Measurements from ENCODE around the gene PIH1D1.
A peak's percentile ranks its signal among the peaks of the same experiment; 100 is the strongest.

The PIH1D1 gene

DNA sequence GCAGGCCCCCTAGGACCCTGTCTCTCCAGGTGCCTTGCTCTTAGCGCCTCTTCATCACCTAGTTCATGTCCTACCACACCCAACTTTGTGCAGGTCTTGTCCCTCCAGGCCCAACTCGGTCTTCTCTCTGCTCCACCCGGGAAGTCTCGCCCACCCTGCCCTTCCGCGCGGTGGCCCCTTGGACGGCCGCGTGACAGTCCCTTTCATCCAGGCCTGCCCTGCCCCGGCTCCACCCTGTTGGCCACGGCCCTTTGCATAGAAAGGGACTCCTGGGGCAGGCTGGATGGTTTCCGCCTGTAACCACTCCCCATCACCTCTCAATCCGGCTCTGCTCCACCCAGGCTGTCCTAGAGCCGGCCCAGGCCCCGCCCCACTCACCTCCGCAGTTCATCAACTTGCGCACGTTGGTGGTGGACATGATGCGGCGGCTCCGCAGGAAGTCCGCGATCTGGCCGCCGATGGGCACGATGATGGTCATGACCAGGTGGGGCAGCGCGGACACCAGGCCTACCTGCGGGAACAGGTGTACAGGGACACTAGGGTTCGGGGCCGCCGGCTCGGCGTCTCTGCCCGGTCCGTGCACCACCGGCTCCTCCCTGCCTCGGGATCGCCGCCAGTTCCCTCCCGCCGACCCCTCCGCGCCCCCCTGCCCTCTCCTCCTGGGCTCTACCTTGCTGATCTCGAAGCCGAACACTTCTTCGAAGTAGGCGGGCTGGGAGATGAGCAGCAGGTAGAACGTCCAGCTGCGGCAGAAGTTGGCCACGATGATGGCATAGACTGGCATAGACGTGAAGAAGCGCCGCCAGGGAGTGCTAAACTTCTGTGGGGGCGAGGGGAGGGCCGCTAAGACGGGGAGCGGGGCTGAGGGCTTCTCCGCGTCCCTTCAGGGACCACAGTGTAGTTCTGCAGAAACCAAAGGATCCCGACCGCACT lies 19.2 kb downstream of the PIH1D1 start:
- no peak for DNase-seq

DNA sequence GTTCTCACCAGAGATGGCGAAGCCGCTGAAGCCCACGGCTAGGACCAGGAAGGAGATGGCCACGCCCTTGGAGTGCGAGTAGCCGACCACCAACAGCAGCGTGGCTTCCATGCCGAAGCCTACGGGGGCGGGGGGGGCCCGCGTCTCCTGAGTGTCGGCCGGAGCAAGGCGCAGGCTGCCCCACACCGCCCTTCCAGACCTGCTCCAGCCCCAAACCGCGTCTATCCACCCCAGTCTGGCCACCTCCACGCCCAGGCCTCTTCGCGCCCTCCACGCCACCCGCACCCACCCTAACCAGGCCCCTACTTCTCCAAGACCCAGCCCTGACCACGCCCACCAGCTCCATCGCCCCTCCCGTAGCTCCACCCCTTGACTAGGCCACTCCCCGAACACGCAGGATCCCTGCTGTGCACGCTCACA lies 20.3 kb downstream of the PIH1D1 start:
- DNase-seq: no peak

GRCh38 chr19:49430678-49431329 lies 20.8 kb downstream of the PIH1D1 start:
- no peak for DNase-seq

DNA sequence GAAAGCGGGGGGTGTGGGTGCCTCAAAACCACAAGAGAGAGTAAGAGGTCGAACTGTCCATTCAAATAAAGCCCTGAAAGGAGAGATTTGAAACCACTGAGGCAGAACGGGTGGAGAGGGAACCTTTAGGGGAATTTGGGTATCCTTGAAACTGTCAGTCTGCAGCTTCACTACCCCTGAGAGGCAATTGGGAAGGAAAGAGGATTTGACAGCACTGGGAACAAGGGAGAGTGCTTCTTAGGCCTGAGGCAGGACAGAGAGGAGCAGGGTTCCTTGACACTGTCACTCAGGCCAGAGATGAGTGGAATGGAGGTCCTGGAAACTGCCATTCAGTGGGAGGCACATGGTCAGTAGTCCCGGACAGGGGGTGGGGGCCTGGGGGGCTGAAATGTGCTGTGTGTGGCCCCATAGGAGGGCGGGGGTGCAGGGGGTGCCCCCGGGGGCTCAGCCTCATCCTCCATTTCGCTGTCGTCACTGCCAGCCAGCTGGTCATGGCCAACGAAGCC lies 21.4 kb downstream of the PIH1D1 start:
- DNase-seq: no peak

- no peak for DNase-seq
Observed at GRCh38 chr19:49428547-49429451, 22.8 kb downstream of the PIH1D1 start.

GRCh38 chr19:49427855-49428546 lies 23.6 kb downstream of the PIH1D1 start:
- no peak for DNase-seq

DNA sequence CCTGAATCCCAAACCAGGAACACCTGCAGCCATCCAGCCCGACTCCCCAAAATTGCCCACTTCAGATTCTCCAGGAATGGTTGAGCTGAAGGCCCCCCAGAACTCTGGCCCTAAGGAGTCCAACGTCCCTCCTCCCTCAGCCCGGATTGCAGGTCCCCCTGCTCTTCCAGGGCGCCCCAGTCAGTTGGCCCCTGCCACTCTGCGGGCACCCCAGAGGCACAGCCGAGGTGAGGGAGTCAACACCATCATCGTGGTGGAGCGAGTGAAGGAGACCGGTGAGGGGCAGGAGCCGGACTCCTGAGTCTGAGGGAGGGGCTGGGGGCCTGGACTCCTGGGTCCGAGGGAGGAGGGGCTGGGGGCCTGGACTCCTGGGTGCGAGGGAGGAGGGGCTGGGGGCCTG lies 24.3 kb downstream of the PIH1D1 start:
- no peak for DNase-seq

DNA sequence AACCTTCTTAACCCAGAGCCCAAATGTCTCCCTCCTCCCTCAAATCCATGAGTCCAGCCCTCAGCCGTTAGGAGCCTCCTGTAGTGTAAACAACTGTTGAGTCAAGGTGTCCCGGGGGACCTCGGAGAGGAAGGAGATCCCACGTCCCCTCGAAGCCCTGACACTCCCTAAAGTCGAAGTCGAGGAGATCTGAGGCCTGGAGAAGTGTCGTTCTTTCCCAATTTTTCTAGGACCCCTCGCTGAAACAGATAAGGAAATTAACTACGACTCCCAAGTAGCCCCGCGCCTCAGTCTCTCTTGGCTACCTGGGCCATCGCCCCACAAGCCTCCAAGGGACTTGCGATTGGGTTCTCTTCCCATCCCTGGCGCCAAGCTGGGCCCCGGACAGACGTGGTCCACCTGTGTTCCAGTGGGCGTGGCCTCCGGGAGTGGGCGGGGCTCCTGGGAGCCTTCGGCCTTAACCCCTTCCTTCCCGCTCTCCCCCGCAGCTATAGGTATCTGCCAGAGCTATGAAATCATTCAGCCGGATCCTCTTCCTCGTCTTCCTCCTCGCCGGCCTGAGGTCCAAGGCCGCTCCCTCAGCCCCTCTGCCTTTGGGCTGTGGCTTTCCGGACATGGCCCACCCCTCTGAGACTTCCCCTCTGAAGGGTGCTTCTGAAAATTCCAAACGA lies 25.6 kb downstream of the PIH1D1 start:
- DNase-seq: peak; percentile 35

DNA sequence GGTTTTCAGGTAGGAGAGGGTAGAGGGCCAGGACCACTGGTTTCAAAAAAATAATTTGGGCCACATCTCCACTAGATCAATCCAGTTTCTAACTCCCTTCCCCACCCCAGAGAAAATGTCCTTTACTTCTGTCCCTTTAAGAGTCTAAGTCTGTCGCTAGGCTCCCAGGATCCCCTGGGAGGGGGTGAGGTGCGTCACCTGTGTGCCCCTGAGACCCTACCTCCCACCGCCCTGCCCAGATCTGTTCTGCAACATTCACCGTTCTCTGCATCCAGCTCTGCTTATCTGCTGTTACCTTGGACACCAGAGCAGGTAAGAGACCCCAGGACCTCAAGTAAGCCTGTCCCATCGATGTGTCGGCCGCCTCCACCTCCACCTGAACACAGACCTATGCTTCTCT lies 26.4 kb downstream of the PIH1D1 start, which contains the start of gene GFY:
Gene GFY (plus strand): TSS at position 211 of the 400 bp plus-strand sequence. CDS start 1,043 bp downstream, outside the sequence.
- no peak for DNase-seq

GRCh38 chr19:49423985-49424303 lies 27.7 kb downstream of the PIH1D1 start:
- DNase-seq: no peak

DNA sequence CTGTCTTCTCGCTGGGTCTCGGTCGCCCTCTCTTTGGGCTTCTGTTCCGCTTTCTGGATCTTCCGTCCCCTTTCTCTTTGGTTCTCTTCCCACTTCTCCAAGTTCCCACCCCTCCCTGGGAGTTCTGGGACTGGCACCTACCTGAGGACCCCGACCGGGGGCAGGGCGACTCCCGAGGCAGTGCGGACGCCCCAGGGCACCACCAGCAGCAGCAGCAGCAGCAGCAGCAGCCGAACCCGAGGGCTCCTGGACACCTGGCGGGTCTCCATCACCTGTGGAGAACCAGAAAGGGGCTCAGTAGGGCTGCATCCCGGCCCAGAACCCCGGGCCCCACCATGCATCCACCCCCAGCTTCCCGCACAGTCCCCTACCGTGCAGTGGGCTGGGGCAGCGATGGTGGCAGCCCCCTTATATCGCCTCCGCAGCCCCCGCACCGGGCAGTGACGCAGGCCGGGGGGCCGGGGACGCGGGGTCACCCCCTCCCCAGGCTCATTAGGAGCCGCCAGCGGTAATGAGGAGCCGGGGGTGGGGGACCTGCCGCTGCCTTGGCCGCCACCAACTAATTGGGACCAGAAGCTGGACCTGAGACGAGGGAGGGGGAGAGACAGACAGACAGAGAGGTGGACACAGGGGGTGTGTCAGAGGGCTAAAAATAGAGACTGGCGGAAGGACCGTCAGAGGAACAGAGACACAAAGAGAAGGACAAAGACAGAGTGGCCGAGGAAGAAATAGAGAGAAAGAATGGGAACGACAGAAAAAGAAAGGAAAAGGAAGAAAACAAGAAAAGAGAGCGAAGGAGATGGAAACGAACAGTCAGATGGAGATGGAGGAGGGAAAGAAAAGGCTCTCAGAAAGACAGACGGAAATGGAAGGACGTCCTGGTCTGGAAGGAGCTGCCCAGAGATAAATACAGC lies 28.3 kb downstream of the PIH1D1 start, which contains the start of gene PTH2:
Gene PTH2 (minus strand): TSS at position 371 of the 914 bp plus-strand sequence. CDS start 102 bp downstream, at position 269.
- no peak for DNase-seq

DNA sequence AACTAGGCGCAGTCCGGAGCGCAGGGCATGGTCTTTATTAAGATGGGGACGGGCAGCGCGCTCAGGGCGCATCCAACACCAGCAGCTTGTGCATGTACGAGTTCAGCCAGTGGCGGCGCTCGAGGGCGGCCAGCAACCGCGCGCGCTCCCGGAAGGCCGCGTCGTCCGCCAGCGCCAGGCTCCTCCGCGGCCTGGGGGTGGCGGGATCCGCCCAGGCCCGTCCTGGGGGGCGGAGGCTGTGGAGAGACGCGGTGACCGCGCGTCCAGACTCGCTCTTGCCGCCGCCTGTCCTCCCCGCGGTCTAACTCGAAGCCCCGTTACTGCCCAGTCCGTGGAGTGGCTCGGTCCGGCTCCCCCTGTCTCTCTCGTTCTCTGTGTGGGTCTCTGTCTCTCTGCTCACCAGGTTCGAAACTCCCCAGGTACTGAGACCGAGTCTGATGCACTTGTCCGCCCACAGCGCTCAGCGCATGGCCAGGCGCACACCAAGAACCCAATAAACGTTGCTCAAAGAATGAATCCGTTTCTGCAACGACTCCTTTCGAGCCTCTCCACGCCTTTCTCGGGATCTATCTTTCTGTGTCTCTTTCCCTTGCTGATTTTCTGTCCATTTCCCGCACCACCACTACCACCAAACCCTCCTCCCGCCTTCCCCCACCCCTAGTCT lies 29.1 kb downstream of the PIH1D1 start:
- peak; percentile 23 for DNase-seq

GRCh38 chr19:49421878-49422202 lies 29.8 kb downstream of the PIH1D1 start:
- DNase-seq: no peak

GRCh38 chr19:49421039-49421877 lies 30.4 kb downstream of the PIH1D1 start:
- peak; percentile 40 for DNase-seq

- no peak for DNase-seq
Observed at GRCh38 chr19:49420227-49420626, 31.4 kb downstream of the PIH1D1 start.

DNA sequence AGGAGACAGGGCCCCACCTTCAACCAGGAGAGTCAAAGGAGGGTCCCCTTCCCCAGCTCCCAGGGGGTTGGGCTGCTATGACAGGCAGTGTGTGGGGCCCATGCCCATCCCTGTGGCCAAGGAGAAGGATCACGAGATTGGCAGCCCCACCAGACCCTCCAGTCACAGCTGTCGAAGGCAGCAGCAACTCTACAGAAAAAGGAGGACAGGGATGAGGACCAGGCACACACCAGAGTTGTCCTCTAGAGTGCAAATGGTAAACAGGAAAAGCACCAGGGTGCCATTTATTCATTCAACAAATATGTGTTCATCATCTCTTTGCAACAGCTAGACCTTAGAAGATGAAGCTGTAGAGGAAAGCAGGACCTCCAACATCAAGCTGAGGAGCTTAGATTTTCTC lies 32.4 kb downstream of the PIH1D1 start:
- no peak for DNase-seq

- no peak for DNase-seq
Observed at GRCh38 chr19:49418511-49418910, 33.1 kb downstream of the PIH1D1 start.

DNA sequence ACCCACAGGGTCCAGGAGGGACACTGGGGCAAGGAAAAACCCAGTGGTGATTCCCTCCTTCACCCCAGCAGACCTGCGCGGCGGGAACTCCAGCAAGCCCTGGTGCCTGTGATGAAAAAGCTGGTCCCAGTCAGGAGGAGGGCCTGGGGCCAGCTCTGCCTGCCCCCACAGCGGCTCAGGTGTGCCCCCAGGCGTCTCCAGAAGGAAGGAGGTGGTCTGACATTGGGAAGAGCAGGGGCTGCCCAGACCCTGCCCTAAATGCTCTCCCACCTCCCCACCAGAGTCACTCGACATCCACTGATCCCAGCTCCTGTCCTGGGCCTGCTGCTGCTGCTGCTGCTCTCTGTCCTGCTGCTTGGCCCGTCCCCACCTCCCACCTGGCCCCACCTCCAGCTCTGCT lies 34.5 kb downstream of the PIH1D1 start:
- no peak for DNase-seq

- DNase-seq: no peak
Observed at GRCh38 chr19:49415810-49416200, 35.8 kb downstream of the PIH1D1 start.

Measured in fibroblast of skin of right biceps (primary cell).